ENCODE data around the gene CD82. TPM values are rescaled to one million over a fixed set of nuclear protein-coding genes. Genes with fewer than 3 reads are reported as not detected.

The CD82 gene
- total and polyA plus RNA-seq, 9 donors, result 6.9 to 74.9 (median 29.5) TPM

DNA sequence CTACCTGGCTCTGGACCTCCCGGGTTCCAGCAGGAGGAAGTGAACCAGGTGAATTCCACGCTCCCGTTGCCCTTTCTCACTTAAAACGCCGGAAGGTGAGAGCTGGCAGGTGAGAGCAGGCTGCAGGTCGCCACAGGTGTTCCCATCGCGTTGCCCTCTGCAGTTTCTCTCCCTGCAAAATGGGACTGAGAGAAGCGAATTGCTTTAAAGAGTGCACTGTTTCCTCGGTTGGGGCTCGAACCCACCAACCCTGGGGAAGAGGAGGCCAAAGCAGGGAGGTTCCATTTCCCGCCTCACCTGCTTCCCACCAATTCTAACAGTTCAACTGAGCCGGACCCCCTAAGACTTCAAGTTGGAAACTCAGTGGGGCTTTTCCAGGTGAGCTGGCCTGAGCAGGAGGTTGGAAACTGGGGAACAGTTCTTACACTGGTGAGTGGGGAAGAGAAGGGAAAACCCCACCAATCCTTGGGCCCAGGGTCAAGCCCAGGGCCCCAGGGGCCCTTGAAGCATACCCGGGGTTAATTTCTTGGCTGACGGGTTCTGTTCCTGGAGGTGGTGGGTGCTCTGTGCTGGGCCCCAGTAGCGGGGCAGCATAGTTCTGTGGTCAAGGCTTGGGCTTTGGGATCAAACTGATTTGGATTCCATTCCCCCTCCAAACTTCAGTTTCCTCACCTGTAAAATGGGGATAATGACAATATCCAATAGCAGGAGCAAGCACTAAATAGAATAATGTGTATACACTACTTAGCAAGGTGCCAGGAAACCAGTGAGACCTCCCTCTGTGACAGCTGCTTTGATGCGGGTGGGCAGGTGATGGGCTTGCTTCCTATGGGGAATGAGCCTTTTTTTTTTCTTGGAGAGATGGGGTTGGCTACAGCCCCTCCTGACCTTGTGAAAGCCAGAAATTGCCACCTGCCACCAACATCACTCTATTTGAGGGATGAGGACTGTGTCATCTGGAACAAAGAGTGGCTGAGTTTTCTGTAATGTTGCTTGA lies 788 bp downstream of the CD82 start:
- 42 to 51% (median 45%) methylated on average over 17 of the region's 17 CpGs for WGBS, 3 donors
- Histone ChIP-seq H3K27me3 (no peaks in the 10 kb centered on the region), H3K36me3 (no peaks in the 10 kb centered on the region), H3K27ac (peak overlapping the region in 1 of 2 donors; percentile 37), H3K4me1 (ENCODE audit: insufficient read depth) (peaks cover 29% of the 10 kb centered on the region), H3K4me3 (peak overlapping the region; percentile 54), H3K9me3 (no peaks in the 10 kb centered on the region)
- no peak for DNase-seq
- intact Hi-C loops (cut with DNase I), result loop anchor here in 1 of 4 donors (5.0 kb wide), 1 partner anchor 41 kb away; no protein-coding TSS in a partner anchor
- TF ChIP-seq POLR2A (IDR thresholded peaks at IDR 0.05) (no peak), EP300 (IDR thresholded peaks at IDR 0.05) (no peak)
- TF ChIP-seq, protein P1, sequence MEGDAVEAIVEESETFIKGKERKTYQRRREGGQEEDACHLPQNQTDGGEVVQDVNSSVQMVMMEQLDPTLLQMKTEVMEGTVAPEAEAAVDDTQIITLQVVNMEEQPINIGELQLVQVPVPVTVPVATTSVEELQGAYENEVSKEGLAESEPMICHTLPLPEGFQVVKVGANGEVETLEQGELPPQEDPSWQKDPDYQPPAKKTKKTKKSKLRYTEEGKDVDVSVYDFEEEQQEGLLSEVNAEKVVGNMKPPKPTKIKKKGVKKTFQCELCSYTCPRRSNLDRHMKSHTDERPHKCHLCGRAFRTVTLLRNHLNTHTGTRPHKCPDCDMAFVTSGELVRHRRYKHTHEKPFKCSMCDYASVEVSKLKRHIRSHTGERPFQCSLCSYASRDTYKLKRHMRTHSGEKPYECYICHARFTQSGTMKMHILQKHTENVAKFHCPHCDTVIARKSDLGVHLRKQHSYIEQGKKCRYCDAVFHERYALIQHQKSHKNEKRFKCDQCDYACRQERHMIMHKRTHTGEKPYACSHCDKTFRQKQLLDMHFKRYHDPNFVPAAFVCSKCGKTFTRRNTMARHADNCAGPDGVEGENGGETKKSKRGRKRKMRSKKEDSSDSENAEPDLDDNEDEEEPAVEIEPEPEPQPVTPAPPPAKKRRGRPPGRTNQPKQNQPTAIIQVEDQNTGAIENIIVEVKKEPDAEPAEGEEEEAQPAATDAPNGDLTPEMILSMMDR (IDR thresholded peaks at IDR 0.05), result no peak

DNA sequence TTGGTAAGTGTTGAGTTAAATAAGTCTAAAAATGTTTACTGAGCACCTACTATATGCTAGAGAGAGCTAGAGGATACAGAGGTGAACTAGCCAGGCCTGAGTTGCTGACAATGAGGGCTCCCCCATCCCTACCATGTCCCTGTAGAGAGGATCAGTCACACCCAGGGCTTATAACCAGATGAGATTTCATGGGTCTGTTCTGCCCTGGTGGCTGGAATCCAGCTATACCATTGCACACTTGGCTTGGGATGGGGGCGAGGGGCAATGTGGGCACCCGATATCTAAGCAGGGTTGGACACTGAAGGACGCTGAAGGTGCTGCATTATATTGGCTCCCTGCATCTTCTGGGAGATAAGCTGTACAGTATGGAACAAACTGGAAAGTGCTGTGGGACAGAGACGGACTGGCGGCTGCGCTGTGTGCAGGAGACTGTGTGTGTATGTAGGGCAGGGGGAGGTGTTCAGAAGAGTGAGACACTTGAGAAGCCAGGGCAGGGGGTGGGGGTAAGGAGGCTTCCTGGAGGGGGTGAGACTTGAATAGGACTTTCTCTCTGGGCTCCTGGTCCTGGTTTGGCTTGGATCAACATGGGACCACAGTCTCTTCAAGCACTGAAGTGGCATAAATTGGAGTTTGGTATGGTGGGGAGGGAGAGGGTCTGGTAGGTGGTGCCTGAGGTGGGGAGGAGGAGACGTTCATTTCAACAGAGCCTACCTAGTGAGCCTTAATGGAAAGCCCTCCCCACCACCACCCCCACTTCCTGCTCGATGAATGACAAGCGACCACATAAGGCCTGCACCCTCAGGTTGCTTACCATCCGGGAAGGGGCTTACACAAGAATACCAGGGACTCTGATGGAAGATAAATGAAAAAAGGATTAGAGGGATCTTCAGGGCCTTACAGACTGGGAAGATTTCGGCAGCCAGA lies 1.8 kb downstream of the CD82 start:
- intact Hi-C loops (cut with DNase I), result loop anchor here in 1 of 4 donors (5.0 kb wide), 1 partner anchor 40 kb away; no protein-coding TSS in a partner anchor
- H3K4me3 ChIP-seq, result no peak overlapping the region
- no peak for DNase-seq
- WGBS, 3 donors, result 91 to 94% (median 92%) methylated on average over 11 of the region's 11 CpGs
- H3K36me3 ChIP-seq, result no peaks in the 10 kb centered on the region
- H3K9me3 ChIP-seq, result no peaks in the 10 kb centered on the region
- H3K27ac ChIP-seq, result no peak overlapping the region
- peaks cover 29% of the 10 kb centered on the region for H3K4me1 ChIP-seq (ENCODE audit: insufficient read depth)
- H3K27me3 ChIP-seq, result no peaks in the 10 kb centered on the region
- TF ChIP-seq POLR2A (IDR thresholded peaks at IDR 0.05) (no peak), EP300 (IDR thresholded peaks at IDR 0.05) (no peak)
- TF ChIP-seq, protein P1 (IDR thresholded peaks at IDR 0.05), result no peak

DNA sequence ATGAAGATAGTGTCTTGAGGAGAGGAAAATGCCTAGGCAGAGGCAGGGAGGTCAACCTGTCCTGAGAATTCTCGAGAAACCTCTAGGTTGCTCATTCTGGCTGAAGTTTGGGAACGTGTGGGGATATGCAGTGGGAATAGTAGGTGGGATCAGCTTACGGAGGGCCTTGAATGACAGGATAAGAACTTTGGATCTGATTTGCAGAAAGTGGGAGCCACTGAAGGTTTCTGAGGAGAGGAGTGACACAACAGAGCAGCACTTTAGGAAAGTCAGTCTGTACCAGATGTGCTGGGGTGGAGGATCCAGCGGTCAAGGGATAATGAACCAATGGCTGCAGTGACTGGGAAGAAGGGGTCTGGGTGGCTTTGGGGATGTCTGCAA lies 2.4 kb downstream of the CD82 start:
- H3K27me3 ChIP-seq, result no peaks in the 10 kb centered on the region
- no peak overlapping the region for H3K4me3 ChIP-seq
- no peaks in the 10 kb centered on the region for H3K36me3 ChIP-seq
- 80 to 90% (median 87%) methylated on average over 4 of the region's 4 CpGs for WGBS, 3 donors
- no peak for DNase-seq
- intact Hi-C loops (cut with DNase I), result loop anchor here in 1 of 4 donors (5.0 kb wide), 1 partner anchor 39 kb away; no protein-coding TSS in a partner anchor
- peaks cover 29% of the 10 kb centered on the region for H3K4me1 ChIP-seq (ENCODE audit: insufficient read depth)
- H3K27ac ChIP-seq, result peak overlapping the region in 1 of 2 donors; percentile 77
- H3K9me3 ChIP-seq, result no peaks in the 10 kb centered on the region
- TF ChIP-seq EP300 (IDR thresholded peaks at IDR 0.05), result no peak
- TF ChIP-seq, protein P1 (IDR thresholded peaks at IDR 0.05), result no peak

DNA sequence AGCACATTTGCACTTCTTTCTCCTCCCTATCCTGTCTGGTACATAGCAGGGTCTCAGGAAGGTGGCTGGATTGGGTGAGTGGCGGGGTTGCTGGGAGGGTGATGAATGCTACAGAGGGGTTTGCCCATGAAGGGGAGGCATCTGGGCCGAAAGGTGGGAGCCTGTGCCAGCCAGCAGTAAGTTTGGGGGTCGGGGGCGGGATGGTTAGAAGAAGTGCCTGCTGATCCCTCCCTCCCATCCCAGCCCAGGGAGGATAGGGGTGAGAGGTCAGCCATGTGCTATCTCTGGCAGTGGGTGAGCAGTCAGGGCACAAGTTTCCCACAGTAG lies 2.8 kb downstream of the CD82 start:
- DNase-seq, result no peak
- intact Hi-C loops (cut with DNase I), result loop anchor here in 1 of 4 donors (5.0 kb wide), 1 partner anchor 39 kb away; no protein-coding TSS in a partner anchor
- Histone ChIP-seq H3K9me3 (no peaks in the 10 kb centered on the region), H3K27ac (peak overlapping the region; percentile 27 to 77), H3K4me3 (no peak overlapping the region), H3K36me3 (no peaks in the 10 kb centered on the region), H3K4me1 (ENCODE audit: insufficient read depth) (peaks cover 29% of the 10 kb centered on the region), H3K27me3 (no peaks in the 10 kb centered on the region)
- WGBS, 3 donors, result 77 to 97% (median 84%) methylated on average over 4 of the region's 4 CpGs
- TF ChIP-seq, protein P1 (IDR thresholded peaks at IDR 0.05), result no peak
- TF ChIP-seq POLR2A (IDR thresholded peaks at IDR 0.05), result no peak
- no peak for TF ChIP-seq EP300 (IDR thresholded peaks at IDR 0.05)
